ENCODE results near the gene HES6. TPM values are rescaled to one million over a fixed set of nuclear protein-coding genes. Genes with fewer than 3 reads are reported as not detected.

HES6 gene
- total RNA-seq, 1 donor from 2014 or later, result 4.3 TPM

- peak; percentile 57 for ATAC-seq
- no peak for DNase-seq (ENCODE audit: missing footprints)
- intact Hi-C loops (cut with DNase I), result no loop called here
Observed at GRCh38 chr2:238225911-238226697, 13.7 kb downstream of the HES6 start.

- intact Hi-C loops (cut with DNase I), result no loop called here
- DNase-seq (ENCODE audit: missing footprints), result no peak
- ATAC-seq, result no peak
Observed at GRCh38 chr2:238225121-238225520, 14.7 kb downstream of the HES6 start.

- ATAC-seq (no peak), DNase-seq (ENCODE audit: missing footprints) (no peak)
- intact Hi-C loops (cut with DNase I), result no loop called here
Observed at GRCh38 chr2:238224356-238225035, 15.3 kb downstream of the HES6 start.

- intact Hi-C loops (cut with DNase I), result no loop called here
- DNase-seq (ENCODE audit: missing footprints), result no peak
- peak; percentile 63 for ATAC-seq
Observed at GRCh38 chr2:238220892-238221521, 18.8 kb downstream of the HES6 start.

- DNase-seq (ENCODE audit: missing footprints), result no peak
- intact Hi-C loops (cut with DNase I), result no loop called here
- ATAC-seq, result no peak
Observed at GRCh38 chr2:238220274-238220891, 19.5 kb downstream of the HES6 start.

- DNase-seq (ENCODE audit: missing footprints) (no peak), ATAC-seq (peak; percentile 76)
- intact Hi-C loops (cut with DNase I), result no loop called here
Observed at GRCh38 chr2:238216651-238217184, 23.1 kb downstream of the HES6 start.

- intact Hi-C loops (cut with DNase I), result no loop called here
- ATAC-seq, result no peak
- no peak for DNase-seq (ENCODE audit: missing footprints)
Observed at GRCh38 chr2:238207006-238207405, 32.8 kb downstream of the HES6 start.

GRCh38 chr2:238203973-238204683 lies 35.7 kb downstream of the HES6 start:
- intact Hi-C loops (cut with DNase I), result loop anchor here (2.0 kb wide), 2 partner anchors 39 to 143 kb away; partner anchors contain the start of gene SCLY
- ATAC-seq, result no peak
- DNase-seq (ENCODE audit: missing footprints), result no peak

GRCh38 chr2:238203094-238203972 lies 36.5 kb downstream of the HES6 start, which contains the start of gene ILKAP:
ILKAP (minus strand) TSS chr2:238203695; CDS start chr2:238203553, 142 bp downstream.
- intact Hi-C loops (cut with DNase I), result loop anchor here (2.0 kb wide), 2 partner anchors 39 to 143 kb away; partner anchors contain the start of gene SCLY
- peak; percentile 100 for ATAC-seq

GRCh38 chr2:238202326-238203093 lies 37.3 kb downstream of the HES6 start:
- ATAC-seq (no peak), DNase-seq (ENCODE audit: missing footprints) (no peak)
- intact Hi-C loops (cut with DNase I), result loop anchor here (2.0 kb wide), 2 partner anchors 40 to 142 kb away; partner anchors contain the start of gene SCLY

More at GRCh38 chr2:238203094-238203972, 36.5 kb downstream of the HES6 start, which contains the start of gene ILKAP:
- DNase-seq (ENCODE audit: missing footprints), result peak; percentile 96

GRCh38 chr2:238190445-238190844 lies 49.4 kb downstream of the HES6 start:
- intact Hi-C loops (cut with DNase I), result no loop called here
- DNase-seq (ENCODE audit: missing footprints), result no peak
- no peak for ATAC-seq

Other genes with a start within 250 kb of the HES6 start
- gene SCLY, start 179.0 kb downstream of the HES6 start, total RNA-seq, result 10.8 TPM
- not detected for gene ESPNL, start 139.7 kb downstream of the HES6 start, total RNA-seq
- gene KLHL30, start 101.4 kb downstream of the HES6 start, total RNA-seq, result 20.6 TPM
- gene ERFE, start 81.1 kb downstream of the HES6 start, total RNA-seq, result 0.51 TPM
- 26.2 TPM for gene ILKAP, start 36.3 kb downstream of the HES6 start, total RNA-seq
- 4.7 TPM for gene PER2, start 48.6 kb upstream of the HES6 start, total RNA-seq
- 11.2 TPM for gene TRAF3IP1, start 80.5 kb upstream of the HES6 start, total RNA-seq
- gene ASB1, start 186.9 kb upstream of the HES6 start, total RNA-seq, result 57.5 TPM